Stimulated activated CD4-positive, alpha-beta T cell treated with anti-CD3 and anti-CD28 coated beads, Interleukin-12 subunit alpha, Interleukin-12 subunit beta, amount 100 ng/mL, for 48 hours (primary cell): ENCODE measurements around the gene IL1RL1.
A peak's percentile ranks its signal among the peaks of the same experiment; 100 is the strongest.
"Not testable (repeated sequence)": the region's sequence is repeated elsewhere in the genome, so short reads cannot be mapped to it uniquely, and the experiment has no call there.

Experiments
- DNase-seq, 3 donors: peaks; one replicate each; pipeline ENCODE4 v3.0.0-alpha.2; 2020; ENCODE audit warnings: low read depth in 2 of 3, low spot score in 1 of 3

The IL1RL1 gene

DNA sequence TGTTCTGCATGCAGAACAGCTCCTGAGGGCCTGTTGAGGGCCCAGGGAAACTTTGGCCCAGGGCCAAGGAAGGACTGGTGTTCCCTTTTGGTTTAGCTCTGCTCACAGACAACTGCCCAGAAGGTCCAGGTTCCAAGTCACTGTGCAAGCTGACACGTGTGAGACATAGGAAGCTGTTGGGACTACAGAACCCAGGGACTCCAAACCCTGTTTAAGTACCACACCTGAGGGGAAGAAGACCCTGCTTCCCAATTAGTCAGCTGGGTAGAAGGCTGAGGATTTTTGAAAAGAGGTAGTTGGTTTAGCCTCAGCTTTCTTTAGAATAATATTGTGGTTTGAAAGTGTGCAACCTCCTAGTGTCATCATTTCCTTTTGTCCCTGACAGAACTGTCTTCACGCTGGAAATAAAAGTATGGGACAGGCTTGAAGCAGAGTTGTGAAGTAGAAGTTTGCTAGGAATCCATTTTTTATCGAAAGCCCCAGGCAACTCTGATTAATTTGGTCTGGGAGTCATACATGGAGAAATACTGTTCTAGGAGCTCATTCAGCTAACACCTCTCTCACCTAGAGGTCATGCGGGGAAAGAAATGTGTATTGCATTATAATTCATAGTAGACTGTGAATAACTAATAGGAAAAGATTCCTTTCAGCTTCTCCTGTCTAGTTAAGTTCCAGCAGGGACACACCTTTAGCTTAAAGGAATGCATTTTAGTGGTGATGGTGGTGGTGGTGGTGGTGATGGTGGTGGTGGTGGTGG lies 19.9 kb upstream of the IL1RL1 start:
- DNase-seq, result no peak

DNA sequence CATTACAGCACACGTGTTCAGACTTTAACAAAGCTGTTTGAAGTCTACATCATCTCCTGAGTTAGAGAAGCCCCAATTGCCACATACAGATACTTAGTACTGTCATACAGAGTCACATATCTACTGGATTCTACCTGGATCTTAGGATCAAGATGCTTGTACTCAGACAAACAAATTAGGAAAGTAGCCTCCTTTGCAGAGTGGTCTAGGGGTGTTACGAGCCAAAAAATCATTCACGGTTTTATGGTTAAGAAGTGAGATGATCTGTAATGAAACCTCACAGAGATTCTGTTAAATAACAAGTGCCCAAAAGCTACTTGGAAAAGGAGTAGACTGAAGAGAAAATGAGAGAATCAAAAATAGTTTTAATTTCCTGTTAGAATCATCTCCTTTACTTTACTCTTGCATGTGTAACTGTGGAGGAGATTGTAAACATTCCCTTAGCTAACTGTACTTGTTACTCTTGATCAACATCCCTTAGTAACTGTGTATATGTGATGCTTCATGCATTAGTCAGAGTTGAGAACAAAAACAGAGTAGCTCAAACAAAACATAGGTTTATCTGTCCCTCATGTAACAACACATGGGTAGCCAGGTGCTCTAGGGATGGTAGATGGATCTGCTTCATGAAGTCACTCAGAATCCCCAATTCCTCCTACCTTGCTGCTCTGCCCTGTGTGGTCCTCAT lies 16.4 kb upstream of the IL1RL1 start:
- DNase-seq, result no peak

DNA sequence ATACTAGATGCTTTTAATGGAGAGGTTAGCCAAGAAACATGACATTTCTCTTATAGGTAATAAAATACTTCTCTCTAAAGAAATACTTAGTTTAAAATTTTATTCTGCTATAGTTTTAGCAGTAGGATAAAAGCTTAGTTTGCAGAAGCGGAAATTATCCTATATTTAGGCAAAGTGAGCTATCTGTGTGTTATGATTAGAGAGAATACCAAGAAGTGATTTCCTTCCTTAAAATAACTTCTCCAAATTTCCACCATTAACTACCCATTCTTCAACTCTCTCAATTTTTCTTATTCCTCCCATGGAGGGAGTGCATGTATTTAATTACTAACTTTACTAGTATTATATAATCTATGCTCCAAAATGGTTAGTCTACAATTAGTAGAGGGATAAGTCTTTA lies 15.8 kb upstream of the IL1RL1 start:
- DNase-seq, result no peak

DNA sequence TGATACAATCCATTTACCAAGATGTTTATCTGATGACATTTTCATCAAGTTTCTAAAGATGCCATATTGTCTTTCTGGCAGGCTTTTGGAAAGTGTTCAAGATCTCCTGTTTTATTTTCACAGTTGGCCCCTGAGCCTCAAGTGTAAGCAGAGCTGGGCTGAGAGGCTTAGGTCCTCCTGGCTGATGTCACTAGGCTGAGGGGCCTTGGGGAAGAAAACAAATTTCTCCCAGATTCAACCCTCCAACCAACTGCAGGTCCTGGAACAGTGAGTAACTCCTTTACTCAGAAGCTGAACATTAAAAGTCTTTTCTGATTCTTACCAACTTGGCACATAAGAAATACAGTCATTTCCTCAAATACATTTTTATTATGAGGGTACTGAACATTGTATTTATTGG lies 14.9 kb upstream of the IL1RL1 start:
- no peak for DNase-seq

DNA sequence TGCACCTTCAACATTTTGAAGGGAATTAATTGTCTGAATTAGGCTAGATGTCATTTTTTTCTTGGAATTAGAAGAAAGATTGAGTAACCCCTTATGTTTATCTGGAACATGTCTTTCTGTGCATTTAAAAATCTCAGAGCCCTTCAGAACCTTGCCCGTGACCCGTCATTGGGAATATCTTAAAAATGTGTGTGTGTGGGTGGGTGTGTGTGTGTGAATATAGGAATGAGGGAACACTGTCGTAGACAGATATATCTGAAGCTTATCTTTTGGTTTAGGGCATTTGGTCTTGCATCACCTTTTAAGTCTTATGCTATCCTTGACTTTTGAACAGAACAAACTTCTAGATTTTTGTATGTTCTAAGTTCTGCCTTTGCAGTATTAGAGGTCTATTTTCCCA lies 13.5 kb upstream of the IL1RL1 start:
- DNase-seq, result no peak

DNA sequence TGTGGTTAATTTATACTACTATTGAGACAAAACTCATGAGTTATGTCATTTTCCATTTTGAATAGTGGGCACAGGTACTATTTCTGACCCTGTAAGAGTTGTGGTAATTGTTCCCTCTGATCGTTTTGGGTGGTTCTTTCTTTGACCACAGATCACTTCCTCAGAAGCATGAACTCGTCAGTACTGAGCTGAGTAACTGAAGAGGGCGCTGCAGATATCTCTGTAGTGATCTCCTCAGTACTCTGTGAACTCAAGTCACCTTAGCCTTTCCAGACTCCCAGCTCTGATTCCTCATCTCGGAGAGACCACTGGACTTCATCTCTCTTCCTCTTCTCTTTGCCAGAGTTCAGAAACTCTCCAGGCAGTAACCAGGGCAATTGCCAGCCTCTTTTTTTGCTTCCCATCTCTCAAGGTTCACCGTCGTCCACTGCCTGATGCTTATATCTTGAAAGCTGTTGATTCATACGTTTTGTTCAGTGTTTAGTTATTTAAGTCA lies 9.4 kb upstream of the IL1RL1 start:
- peak; percentile 45 to 60 (median 46) for DNase-seq

DNA sequence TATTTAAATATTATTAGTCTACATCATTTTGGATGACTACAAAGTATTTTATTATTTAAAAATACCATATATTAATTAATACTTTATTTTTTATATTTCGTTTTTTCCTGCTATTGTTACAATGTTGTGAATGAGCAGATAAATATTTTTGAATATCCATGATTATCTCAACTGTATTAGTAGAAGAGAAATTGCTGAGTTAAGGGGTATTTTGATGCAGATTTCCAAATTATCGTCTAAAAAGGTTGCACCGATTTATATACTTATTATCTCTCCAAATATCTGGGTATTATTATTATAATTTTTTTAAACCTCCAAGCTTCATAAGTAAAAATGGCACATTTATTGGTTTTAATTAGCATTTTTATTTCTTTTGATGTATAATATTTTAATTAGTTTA lies 8.9 kb upstream of the IL1RL1 start:
- no peak for DNase-seq

DNA sequence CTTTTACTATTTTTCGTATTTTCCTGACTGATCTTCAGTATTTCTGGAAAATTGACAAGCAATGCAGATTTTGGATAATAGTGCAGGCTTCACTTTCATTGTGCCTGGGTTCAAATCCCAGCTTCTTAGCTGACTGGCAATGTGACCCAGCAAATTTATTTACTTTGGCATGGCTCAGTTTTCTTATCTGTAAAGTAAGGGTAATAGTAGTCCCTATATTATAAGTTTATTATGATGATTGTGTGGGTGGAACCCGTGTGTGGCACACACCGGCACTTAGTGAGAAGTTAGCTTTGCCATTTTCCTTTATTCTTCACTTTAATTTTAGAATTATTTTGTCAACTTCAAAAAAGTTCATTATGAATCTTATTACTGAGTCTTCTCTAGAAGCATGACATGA lies 7.8 kb upstream of the IL1RL1 start:
- no peak for DNase-seq

DNA sequence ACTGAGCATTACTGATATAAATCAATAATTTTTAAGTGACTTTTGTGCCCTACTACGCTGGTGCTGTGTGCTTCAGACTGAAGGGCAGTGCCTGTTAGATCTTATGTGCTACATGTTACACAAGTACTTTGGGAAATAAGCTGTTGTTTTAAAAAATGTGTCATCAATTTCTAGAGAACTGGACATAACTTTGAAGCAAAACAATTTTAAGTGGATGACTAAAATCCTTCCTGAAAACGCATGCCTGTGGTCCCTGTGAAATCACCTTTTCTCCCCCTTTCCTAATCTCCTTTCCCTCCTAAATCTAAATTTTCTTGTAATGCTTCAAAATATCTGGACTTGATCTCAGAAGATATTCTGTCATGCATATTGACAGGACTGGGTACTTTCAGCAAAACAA lies 7.1 kb upstream of the IL1RL1 start:
- no peak for DNase-seq

DNA sequence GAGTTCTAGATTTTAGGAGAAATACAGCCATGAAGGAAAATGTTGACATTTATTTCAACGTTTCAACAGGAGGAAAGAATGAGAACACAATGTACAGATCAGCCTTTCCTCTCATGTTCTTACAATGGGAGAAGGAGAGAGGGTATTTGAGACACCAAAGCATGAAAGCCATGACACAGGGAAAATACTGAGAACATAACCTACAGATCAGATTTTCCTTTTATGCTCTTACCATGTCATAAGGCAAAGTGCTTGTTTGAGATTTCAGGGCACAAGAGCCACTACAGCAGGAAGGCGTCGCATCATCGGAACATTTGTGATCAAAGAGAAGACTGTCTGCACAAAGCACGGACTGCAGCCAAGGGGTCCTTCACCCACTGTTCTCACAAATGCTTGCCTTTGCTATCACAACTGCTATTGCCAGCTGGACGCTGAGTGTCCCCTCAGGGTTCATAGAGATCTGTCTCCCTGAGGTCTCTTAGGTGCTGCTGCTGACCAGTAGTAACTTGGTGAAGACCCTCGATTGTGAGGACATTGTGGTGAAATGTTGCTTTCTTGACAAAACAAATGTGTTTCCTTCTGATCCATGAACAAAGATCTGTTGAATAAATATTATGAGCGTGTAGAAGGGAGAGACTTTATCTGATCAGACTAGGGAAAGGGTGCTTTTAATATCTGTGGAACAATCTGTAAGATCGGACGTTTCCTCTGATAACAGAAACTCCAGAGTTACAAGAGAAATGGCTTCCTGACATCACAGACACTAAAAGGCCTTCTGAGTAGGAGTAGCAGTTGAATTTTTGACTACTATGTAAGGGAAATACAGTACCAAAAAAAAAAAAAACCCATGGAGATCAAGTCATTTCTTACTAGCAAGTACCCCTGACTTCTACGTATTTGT lies 6.4 kb upstream of the IL1RL1 start:
- DNase-seq, result peak in 2 of 3 donors; percentile 21 to 42

DNA sequence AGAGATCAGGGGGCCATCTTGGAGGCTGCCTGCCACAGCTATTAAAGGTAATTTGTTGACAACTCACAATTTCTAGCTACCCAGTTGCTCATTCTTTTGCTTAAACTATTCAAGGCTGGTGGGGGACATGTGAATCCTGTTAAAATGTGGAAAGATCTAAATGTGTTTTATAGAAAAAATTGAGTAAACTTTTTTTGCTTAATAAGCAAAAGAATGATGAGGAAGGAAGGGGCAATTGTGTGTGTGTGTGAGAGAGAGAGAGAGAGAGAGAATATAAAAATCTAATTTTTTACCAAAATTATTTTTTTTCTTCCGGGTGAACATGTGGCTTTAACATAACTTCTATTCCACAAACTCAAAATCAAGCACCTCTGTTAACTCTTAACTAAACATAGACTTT lies 5.2 kb upstream of the IL1RL1 start:
- no peak for DNase-seq

DNA sequence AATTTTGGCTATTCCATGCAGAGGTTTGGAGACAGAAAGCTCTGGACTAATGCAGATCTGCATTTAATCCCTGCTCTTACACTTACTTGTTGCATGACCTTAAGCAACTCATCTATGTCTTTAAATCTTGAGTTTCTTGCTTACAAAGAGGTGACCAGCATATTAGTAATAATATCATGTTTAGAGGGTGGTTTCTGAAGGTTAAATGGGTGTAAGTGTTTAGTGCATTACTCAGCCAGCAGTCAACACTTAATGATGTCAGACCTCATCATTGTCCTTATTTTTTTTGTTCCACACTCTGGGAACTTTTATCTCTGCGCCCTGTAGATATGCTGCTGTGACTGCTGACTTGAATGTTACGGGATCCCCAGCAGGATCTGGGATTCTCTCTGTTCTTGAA lies 1.7 kb downstream of the IL1RL1 start:
- DNase-seq, result no peak

DNA sequence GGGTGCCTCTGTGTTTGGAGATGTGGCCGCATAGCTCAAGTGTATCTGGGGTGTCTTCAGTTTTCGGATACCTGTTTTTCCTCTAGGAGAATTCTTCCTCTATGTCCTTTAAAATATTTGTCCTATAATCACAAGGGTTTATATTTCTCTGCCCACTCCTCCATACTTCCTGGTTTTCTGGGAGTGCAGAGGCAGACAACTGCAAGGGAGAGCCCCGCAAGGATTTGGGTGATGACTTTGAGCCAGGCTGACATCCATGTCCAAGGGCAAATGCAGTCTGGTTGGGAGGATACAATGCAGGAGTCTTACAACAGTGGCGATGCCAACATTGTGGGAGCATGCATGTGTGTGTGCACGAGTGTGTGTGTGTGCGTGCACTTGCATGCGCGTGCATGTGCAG lies 2.1 kb downstream of the IL1RL1 start:
- no peak for DNase-seq

DNA sequence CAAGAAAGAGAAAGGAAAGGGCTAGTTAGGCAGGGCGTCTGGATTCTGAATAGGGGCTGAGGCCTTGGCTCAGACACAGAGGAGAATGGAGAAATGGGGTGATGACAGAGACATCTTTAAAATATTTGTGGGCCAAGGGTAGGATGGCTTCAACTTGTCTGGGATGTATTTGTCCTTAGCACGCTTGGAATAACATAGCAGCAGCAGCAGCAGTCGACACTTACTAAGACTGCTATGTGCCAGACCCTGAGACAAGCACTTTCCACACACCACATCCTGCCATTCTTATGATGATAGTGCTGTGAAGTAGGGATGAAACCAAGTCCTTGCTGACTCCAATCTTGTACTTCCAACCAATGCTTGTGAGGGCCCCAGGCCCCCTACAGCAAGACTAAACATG lies 2.6 kb downstream of the IL1RL1 start:
- no peak for DNase-seq

DNA sequence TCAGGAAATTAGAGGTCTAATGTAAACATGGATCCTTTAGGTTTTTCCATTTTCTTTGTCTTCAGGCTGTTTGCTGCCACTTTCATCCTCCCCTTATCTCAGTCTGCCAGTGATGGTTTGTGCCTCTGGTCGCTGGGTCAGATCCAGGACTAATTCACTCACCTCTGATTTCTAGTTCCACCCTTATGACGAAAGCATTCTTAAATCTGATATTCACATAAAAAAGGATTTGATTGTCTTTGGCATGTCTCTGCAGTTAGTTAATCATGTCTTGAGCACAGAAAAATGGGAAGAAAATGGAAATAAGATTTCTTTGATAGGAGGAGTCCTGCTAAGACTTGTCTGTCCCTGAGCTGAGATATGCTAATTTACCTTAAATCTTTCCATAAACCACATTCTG lies 4.6 kb downstream of the IL1RL1 start:
- DNase-seq, result no peak

DNA sequence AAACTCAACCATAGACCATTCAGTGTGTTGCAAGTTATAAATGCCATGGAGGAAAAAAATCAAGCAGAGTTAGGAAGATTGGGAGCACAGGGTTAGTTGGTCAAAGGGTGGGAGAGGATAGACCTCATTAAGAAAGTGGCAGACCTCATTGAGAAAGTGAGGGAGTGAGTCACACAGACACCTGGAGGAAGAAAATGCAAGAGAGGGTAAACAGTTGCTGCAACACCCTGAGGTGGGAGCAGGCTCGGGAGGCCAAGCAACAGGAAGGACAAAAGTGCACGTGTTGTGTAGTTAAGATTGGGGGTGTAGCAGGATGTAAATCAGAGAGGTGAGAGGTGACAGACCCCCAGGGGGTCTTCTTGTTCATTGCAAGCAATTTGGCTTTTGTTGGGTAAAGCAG lies 6.4 kb downstream of the IL1RL1 start:
- no peak for DNase-seq

DNA sequence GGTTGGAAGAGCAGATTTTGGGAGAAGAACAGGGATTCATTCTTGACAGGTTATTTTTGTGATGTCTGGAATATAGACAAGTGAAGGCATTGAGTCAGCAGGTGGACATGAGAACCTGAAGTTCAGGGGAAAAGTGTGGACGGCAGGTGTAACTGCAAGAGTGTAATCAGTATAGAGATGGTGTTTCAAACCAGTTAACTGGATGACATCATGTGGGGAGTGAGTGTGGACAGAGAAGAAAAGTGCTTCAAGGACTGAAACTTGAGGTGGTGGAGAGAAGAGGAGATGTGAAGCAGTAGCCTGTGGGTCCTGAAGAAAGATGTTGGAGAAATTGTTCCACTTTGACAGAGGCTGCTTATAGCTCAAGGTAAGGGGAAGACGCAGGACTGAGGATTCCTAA lies 7.1 kb downstream of the IL1RL1 start:
- DNase-seq, result no peak

DNA sequence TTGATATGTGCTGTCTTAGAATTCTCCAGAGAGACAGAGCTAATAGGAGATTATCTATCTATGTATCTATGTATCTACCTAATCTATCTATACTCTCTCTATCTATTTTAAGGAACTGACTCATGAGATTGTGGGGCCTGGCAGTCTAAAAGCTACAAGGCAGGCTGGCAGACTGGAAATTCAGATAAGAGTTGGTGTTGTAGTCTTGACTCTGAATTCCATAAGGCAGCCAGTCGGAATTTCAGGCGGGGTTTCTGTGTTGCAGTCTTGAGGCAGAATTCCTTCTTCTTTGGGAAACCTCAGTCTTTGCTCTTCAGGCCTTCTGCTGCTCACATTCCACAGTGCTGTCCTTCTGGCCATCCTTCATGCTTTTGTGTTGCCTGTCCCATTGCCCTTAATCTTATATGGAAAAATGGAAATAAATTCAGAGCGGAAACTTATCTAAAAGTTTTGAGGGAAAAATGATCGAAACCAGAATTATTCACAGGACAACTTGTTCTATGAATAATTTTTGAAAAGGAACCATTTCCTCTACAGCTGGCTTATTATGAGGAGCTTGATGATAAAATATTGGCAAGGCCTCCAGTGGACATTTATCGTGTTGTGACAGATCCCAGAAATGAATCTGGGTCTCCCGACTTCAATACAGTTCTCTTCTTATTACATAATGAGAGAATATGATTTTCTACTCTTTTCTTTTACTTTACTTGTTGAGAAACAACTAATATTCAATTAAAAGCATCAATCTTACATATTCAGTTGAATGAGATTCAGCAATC lies 10.8 kb downstream of the IL1RL1 start:
- no peak for DNase-seq

DNA sequence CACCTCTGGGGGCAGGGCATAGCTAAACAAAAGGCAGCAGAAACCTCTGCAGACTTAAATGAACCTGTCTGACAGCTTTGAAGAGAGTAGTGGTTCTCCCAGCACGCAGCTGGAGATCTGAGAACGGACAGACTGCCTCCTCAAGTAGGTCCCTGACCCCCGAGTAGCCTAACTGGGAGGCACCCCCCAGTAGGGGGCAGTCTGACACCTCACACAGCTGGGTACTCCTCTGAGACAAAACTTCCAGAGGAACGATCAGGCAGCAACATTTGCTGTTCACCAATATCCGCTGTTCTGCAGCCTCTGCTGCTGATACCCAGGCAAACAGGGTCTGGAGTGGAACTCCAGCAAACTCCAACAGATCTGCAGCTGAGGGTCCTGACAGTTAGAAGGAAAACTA lies 13.6 kb downstream of the IL1RL1 start:
- DNase-seq, result not testable (repeated sequence)

DNA sequence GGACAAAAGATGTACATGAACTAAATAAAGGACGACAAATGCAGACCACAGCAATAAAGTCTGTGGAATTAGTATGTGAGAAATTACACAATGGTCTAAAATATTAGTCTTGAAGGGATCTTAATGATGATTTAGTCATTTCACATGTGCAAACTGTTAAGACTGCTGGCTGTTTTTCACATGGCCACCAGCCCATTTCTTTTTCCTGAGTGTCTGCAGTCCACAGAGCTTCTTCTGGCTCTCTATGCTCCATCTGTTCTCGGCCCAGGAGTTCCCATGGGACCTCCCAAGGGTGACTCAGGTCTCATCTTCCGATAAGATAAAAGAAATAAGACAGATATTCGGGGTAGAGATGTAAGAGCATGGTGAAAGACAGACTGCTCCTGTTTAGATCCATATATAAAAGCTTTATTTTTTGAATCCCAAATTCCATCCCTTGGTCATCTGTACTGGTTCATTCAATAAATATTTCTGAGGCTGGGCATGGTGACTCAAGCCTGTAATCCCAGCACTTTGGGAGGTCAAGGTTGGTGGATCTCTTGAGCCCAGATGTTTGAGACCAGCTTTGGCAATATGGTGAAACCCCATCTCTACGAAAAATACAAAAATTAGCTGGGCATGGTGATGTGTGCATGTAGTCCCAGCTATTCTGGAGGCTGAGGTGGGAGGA lies 20.1 kb downstream of the IL1RL1 start:
- DNase-seq, result no peak
